OCI-LY3 (cell line): ENCODE data around the gene L3MBTL3.

Experiments used
- H2AFZ ChIP-seq: fragments of 200-600, 300-600 bp; shearing (Covaris generic); 2 replicates; pipeline ENCODE4 v1.6.0; 2014; ENCODE audit warnings: antibody characterized with exemption, low read depth, low read length
- H3K27ac ChIP-seq: fragments of 200-600, 300-600 bp; sonication (generic); 2 replicates; pipeline ENCODE4 v1.5.1; 2014; ENCODE audit warnings: mild to moderate bottlenecking, low read length, moderate library complexity, mixed read lengths
- H3K27me3 ChIP-seq: fragments of 200-600, 300-600 bp; sonication (generic); 2 replicates; pipeline ENCODE4 v1.6.1; 2014; ENCODE audit warnings: low read depth, low read length, mixed read lengths
- H3K36me3 ChIP-seq: fragments of 200-600, 300-600 bp; sonication (generic); replicated peaks from 2 replicates; pipeline ENCODE3; 2014; ENCODE audit warnings: low read depth, low read length, mixed read lengths
- H3K4me1 ChIP-seq: fragments of 300-600, 200-600 bp; sonication (generic); 2 replicates; pipeline ENCODE4 v1.6.1; 2014; ENCODE audit warnings: low read length, mixed read lengths
- H3K4me2 ChIP-seq: fragments of 200-600, 300-600 bp; sonication (generic); 2 replicates; pipeline ENCODE4 v1.6.1; 2014; ENCODE audit warnings: low read length, mixed read lengths
- H3K4me3 ChIP-seq: fragments of 300-600, 200-600 bp; sonication (generic); 2 replicates; pipeline ENCODE4 v1.5.1; 2014; ENCODE audit warnings: antibody characterized with exemption, mild to moderate bottlenecking, low read length, moderate library complexity
- H3K79me2 ChIP-seq: fragments of 300-600, 200-600 bp; shearing (Covaris generic); 2 replicates; pipeline ENCODE4 v1.6.1; 2014; ENCODE audit warnings: mild to moderate bottlenecking, low read length, mixed read lengths
- H3K9ac ChIP-seq: fragments of 300-600, 200-600 bp; shearing (Covaris generic); 2 replicates; pipeline ENCODE4 v1.6.0; 2014; ENCODE audit warnings: mild to moderate bottlenecking, low read length, moderate library complexity
- H3K9me3 ChIP-seq: fragments of 200-600, 300-600 bp; shearing (Covaris generic); 2 replicates; pipeline ENCODE4 v1.6.1; 2014; ENCODE audit warnings: low read length, mixed read lengths; ENCODE audit not compliant: insufficient read depth
- H4K20me1 ChIP-seq: fragments of 200-600, 300-600 bp; sonication (generic); 2 replicates; pipeline ENCODE4 v1.6.1; 2016; ENCODE audit warnings: low read length, mixed read lengths; ENCODE audit not compliant: insufficient read depth
- CTCF ChIP-seq: fragments of 200-600, 300-600 bp; sonication (generic); IDR thresholded peaks from 2 replicates; pipeline ENCODE4 v1.5.1; 2014; ENCODE audit warnings: antibody characterized with exemption, low read length, low read depth
- EZH2phosphoT487 ChIP-seq: fragments of 200-600 bp; shearing (Covaris generic); IDR thresholded peaks from 2 replicates; pipeline ENCODE4 v1.6.1; 2018; ENCODE audit warnings: antibody characterized with exemption, mixed run types, low read depth

L3MBTL3 gene

GRCh38 chr6:129994410-129994809, 24.0 kb upstream of the L3MBTL3 start:
- H3K27ac ChIP-seq = no peak overlapping the region
- no peaks in the 10 kb centered on the region for H3K27me3 ChIP-seq
- no peak for TF ChIP-seq CTCF
- no peak for TF ChIP-seq EZH2phosphoT487
- no peak overlapping the region for H2AFZ ChIP-seq
- H3K9me3 ChIP-seq = no peaks in the 10 kb centered on the region
- no peaks in the 10 kb centered on the region for H3K36me3 ChIP-seq
- peaks cover 6% of the 10 kb centered on the region for H3K4me1 ChIP-seq
- no peaks in the 10 kb centered on the region for H3K79me2 ChIP-seq
- no peak overlapping the region for H3K4me3 ChIP-seq
- no peak overlapping the region for H3K9ac ChIP-seq
- no peak overlapping the region for H3K4me2 ChIP-seq
- no peaks in the 10 kb centered on the region for H4K20me1 ChIP-seq

GRCh38 chr6:129996387-129996786, 22.0 kb upstream of the L3MBTL3 start:
- Histone ChIP-seq H3K4me1 (peaks cover 6% of the 10 kb centered on the region), H2AFZ (no peak overlapping the region), H3K4me3 (no peak overlapping the region), H3K9ac (no peak overlapping the region), H3K36me3 (no peaks in the 10 kb centered on the region), H3K79me2 (no peaks in the 10 kb centered on the region), H3K27ac (no peak overlapping the region), H3K4me2 (no peak overlapping the region), H3K27me3 (no peaks in the 10 kb centered on the region), H4K20me1 (no peaks in the 10 kb centered on the region), H3K9me3 (no peaks in the 10 kb centered on the region)
- no peak for TF ChIP-seq CTCF
- no peak for TF ChIP-seq EZH2phosphoT487

- H3K79me2 ChIP-seq = no peaks in the 10 kb centered on the region
- H3K36me3 ChIP-seq = no peaks in the 10 kb centered on the region
- H3K27ac ChIP-seq = no peak overlapping the region
- no peak overlapping the region for H3K4me2 ChIP-seq
- no peaks in the 10 kb centered on the region for H3K9me3 ChIP-seq
- H3K4me3 ChIP-seq = no peak overlapping the region
- TF ChIP-seq CTCF (no peak), EZH2phosphoT487 (no peak)
- no peak overlapping the region for H3K9ac ChIP-seq
- H2AFZ ChIP-seq = no peak overlapping the region
- H3K4me1 ChIP-seq = no peaks in the 10 kb centered on the region
- H4K20me1 ChIP-seq = no peaks in the 10 kb centered on the region
- H3K27me3 ChIP-seq = no peaks in the 10 kb centered on the region
Observed at GRCh38 chr6:130000526-130001421, 17.6 kb upstream of the L3MBTL3 start.

GRCh38 chr6:130008236-130008873, 10.0 kb upstream of the L3MBTL3 start:
- TF ChIP-seq EZH2phosphoT487 (no peak), CTCF (no peak)
- Histone ChIP-seq H3K27ac (no peak overlapping the region), H3K27me3 (no peaks in the 10 kb centered on the region), H3K4me3 (no peak overlapping the region), H3K4me2 (no peak overlapping the region), H2AFZ (no peak overlapping the region), H3K9ac (no peak overlapping the region), H3K9me3 (no peaks in the 10 kb centered on the region), H3K4me1 (no peaks in the 10 kb centered on the region), H3K79me2 (no peaks in the 10 kb centered on the region), H3K36me3 (no peaks in the 10 kb centered on the region), H4K20me1 (no peaks in the 10 kb centered on the region)
